ENCODE results near the gene MFNG.
A peak's percentile ranks its signal among the peaks of the same experiment; 100 is the strongest.

The MFNG gene

GRCh38 chr22:37442537-37442936 is 43.6 kb downstream of the MFNG start:
- DNase-seq (ENCODE audit: low read depth): peak; percentile 49
- TF ChIP-seq CTCF (IDR thresholded peaks at IDR 0.05; ENCODE audit: low read depth, low read length): no peak
- TF ChIP-seq POLR2A (IDR thresholded peaks at IDR 0.05; ENCODE audit: extremely low read depth, insufficient read length): no peak
- no peak for TF ChIP-seq MAX (IDR thresholded peaks at IDR 0.05; ENCODE audit: low read depth, low read length)
- TF ChIP-seq MYC (IDR thresholded peaks at IDR 0.05; ENCODE audit: low read depth, low read length): no peak
- H3K4me3 ChIP-seq (ENCODE audit: low read depth, low read length): no peak overlapping the region

GRCh38 chr22:37442135-37442534 is 44.0 kb downstream of the MFNG start:
- no peak for TF ChIP-seq MYC (IDR thresholded peaks at IDR 0.05; ENCODE audit: low read depth, low read length)
- TF ChIP-seq MAX (IDR thresholded peaks at IDR 0.05; ENCODE audit: low read depth, low read length): no peak
- no peak for TF ChIP-seq CTCF (IDR thresholded peaks at IDR 0.05; ENCODE audit: low read depth, low read length)
- no peak for TF ChIP-seq POLR2A (IDR thresholded peaks at IDR 0.05; ENCODE audit: extremely low read depth, insufficient read length)
- DNase-seq (ENCODE audit: low read depth): no peak
- H3K4me3 ChIP-seq (ENCODE audit: low read depth, low read length): no peak overlapping the region

- DNase-seq (ENCODE audit: low read depth): no peak
- TF ChIP-seq MYC (IDR thresholded peaks at IDR 0.05; ENCODE audit: low read depth, low read length) (no peak), POLR2A (IDR thresholded peaks at IDR 0.05; ENCODE audit: extremely low read depth, insufficient read length) (no peak), MAX (IDR thresholded peaks at IDR 0.05; ENCODE audit: low read depth, low read length) (no peak), CTCF (IDR thresholded peaks at IDR 0.05; ENCODE audit: low read depth, low read length) (no peak)
- H3K4me3 ChIP-seq (ENCODE audit: low read depth, low read length): no peak overlapping the region
These were observed 45.3 kb downstream of the MFNG start for GRCh38 chr22:37440875-37441274.

- no peak for DNase-seq (ENCODE audit: low read depth)
- TF ChIP-seq MYC (IDR thresholded peaks at IDR 0.05; ENCODE audit: low read depth, low read length) (no peak), CTCF (IDR thresholded peaks at IDR 0.05; ENCODE audit: low read depth, low read length) (no peak), MAX (IDR thresholded peaks at IDR 0.05; ENCODE audit: low read depth, low read length) (no peak), POLR2A (IDR thresholded peaks at IDR 0.05; ENCODE audit: extremely low read depth, insufficient read length) (no peak)
- H3K4me3 ChIP-seq (ENCODE audit: low read depth, low read length): no peak overlapping the region
These were observed 46.8 kb downstream of the MFNG start for GRCh38 chr22:37439347-37439746.

- DNase-seq (ENCODE audit: low read depth): no peak
- no peak for TF ChIP-seq MAX (IDR thresholded peaks at IDR 0.05; ENCODE audit: low read depth, low read length)
- TF ChIP-seq CTCF (IDR thresholded peaks at IDR 0.05; ENCODE audit: low read depth, low read length): no peak
- TF ChIP-seq POLR2A (IDR thresholded peaks at IDR 0.05; ENCODE audit: extremely low read depth, insufficient read length): no peak
- no peak for TF ChIP-seq MYC (IDR thresholded peaks at IDR 0.05; ENCODE audit: low read depth, low read length)
- no peak overlapping the region for H3K4me3 ChIP-seq (ENCODE audit: low read depth, low read length)
These were observed 50.1 kb downstream of the MFNG start for GRCh38 chr22:37435970-37436603.

All from NB4 (cell line).